ENCODE results near the gene CACNG3.
"Not testable (repeated sequence)": the region's sequence is repeated elsewhere in the genome, so short reads cannot be mapped to it uniquely, and the experiment has no call there.

CACNG3 gene

GRCh38 chr16:24294131-24294530 lies 38.0 kb downstream of the CACNG3 start:
- no peak for DNase-seq (ENCODE audit: low read depth)
- H3K4me3 ChIP-seq (ENCODE audit: low read depth, low read length), result no peak overlapping the region
- TF ChIP-seq POLR2A (IDR thresholded peaks at IDR 0.05; ENCODE audit: extremely low read depth, insufficient read length) (no peak), MYC (IDR thresholded peaks at IDR 0.05; ENCODE audit: low read depth, low read length) (no peak), MAX (IDR thresholded peaks at IDR 0.05; ENCODE audit: low read depth, low read length) (no peak), CTCF (IDR thresholded peaks at IDR 0.05; ENCODE audit: low read depth, low read length) (no peak)

- H3K4me3 ChIP-seq (ENCODE audit: low read depth, low read length), result no peak overlapping the region
- TF ChIP-seq CTCF (IDR thresholded peaks at IDR 0.05; ENCODE audit: low read depth, low read length) (no peak), MYC (IDR thresholded peaks at IDR 0.05; ENCODE audit: low read depth, low read length) (no peak)
- no peak for DNase-seq (ENCODE audit: low read depth)
Measured at GRCh38 chr16:24297375-24297774, 41.2 kb downstream of the CACNG3 start.

- DNase-seq (ENCODE audit: low read depth), result no peak
- no peak for TF ChIP-seq MYC (IDR thresholded peaks at IDR 0.05; ENCODE audit: low read depth, low read length)
- no peak overlapping the region for H3K4me3 ChIP-seq (ENCODE audit: low read depth, low read length)
Measured at GRCh38 chr16:24298548-24299167, 42.5 kb downstream of the CACNG3 start.

- not testable (repeated sequence) for H3K4me3 ChIP-seq (ENCODE audit: low read depth, low read length); DNase-seq (ENCODE audit: low read depth)
Measured at GRCh38 chr16:24300750-24301149, 44.6 kb downstream of the CACNG3 start.

- no peak for DNase-seq (ENCODE audit: low read depth)
- no peak overlapping the region for H3K4me3 ChIP-seq (ENCODE audit: low read depth, low read length)
- TF ChIP-seq CTCF (IDR thresholded peaks at IDR 0.05; ENCODE audit: low read depth, low read length) (no peak), POLR2A (IDR thresholded peaks at IDR 0.05; ENCODE audit: extremely low read depth, insufficient read length) (no peak), MYC (IDR thresholded peaks at IDR 0.05; ENCODE audit: low read depth, low read length) (no peak), MAX (IDR thresholded peaks at IDR 0.05; ENCODE audit: low read depth, low read length) (no peak)
Measured at GRCh38 chr16:24302636-24303035, 46.5 kb downstream of the CACNG3 start.

GRCh38 chr16:24308200-24308599 lies 52.1 kb downstream of the CACNG3 start:
- no peak overlapping the region for H3K4me3 ChIP-seq (ENCODE audit: low read depth, low read length)
- TF ChIP-seq POLR2A (IDR thresholded peaks at IDR 0.05; ENCODE audit: extremely low read depth, insufficient read length) (no peak), MYC (IDR thresholded peaks at IDR 0.05; ENCODE audit: low read depth, low read length) (no peak), CTCF (IDR thresholded peaks at IDR 0.05; ENCODE audit: low read depth, low read length) (no peak), MAX (IDR thresholded peaks at IDR 0.05; ENCODE audit: low read depth, low read length) (no peak)
- no peak for DNase-seq (ENCODE audit: low read depth)

GRCh38 chr16:24309258-24310142 lies 53.4 kb downstream of the CACNG3 start:
- peak; percentile 39 for DNase-seq (ENCODE audit: low read depth)
- TF ChIP-seq CTCF (IDR thresholded peaks at IDR 0.05; ENCODE audit: low read depth, low read length) (no peak), MYC (IDR thresholded peaks at IDR 0.05; ENCODE audit: low read depth, low read length) (no peak), MAX (IDR thresholded peaks at IDR 0.05; ENCODE audit: low read depth, low read length) (no peak), POLR2A (IDR thresholded peaks at IDR 0.05; ENCODE audit: extremely low read depth, insufficient read length) (no peak)
- no peak overlapping the region for H3K4me3 ChIP-seq (ENCODE audit: low read depth, low read length)

All from NB4 (cell line).